ENCODE data around the gene CCDC73.

CCDC73 gene

GRCh38 chr11:32833921-32834320, 39.5 kb upstream of the CCDC73 start:
- no peak overlapping the region for H3K27ac Mint-ChIP-seq
- no peak overlapping the region for H3K4me3 Mint-ChIP-seq
- no peaks in the 10 kb centered on the region for H3K9me3 Mint-ChIP-seq
- no peak for DNase-seq
- H3K4me1 Mint-ChIP-seq: peaks cover 6% of the 10 kb centered on the region
- no peaks in the 10 kb centered on the region for H3K36me3 Mint-ChIP-seq (ENCODE audit: low read depth)
- no peak for TF ChIP-seq CTCF (IDR thresholded peaks at IDR 0.05)
- peaks cover 53% of the 10 kb centered on the region for H3K27me3 Mint-ChIP-seq (ENCODE audit: low read depth, poor library complexity)

GRCh38 chr11:32831221-32831620, 36.8 kb upstream of the CCDC73 start:
- H3K4me1 Mint-ChIP-seq: peaks cover 6% of the 10 kb centered on the region
- no peak overlapping the region for H3K27ac Mint-ChIP-seq
- no peak for DNase-seq
- H3K27me3 Mint-ChIP-seq (ENCODE audit: low read depth, poor library complexity): peaks cover 74% of the 10 kb centered on the region
- no peaks in the 10 kb centered on the region for H3K9me3 Mint-ChIP-seq
- no peak overlapping the region for H3K4me3 Mint-ChIP-seq
- H3K36me3 Mint-ChIP-seq (ENCODE audit: low read depth): no peaks in the 10 kb centered on the region
- TF ChIP-seq CTCF (IDR thresholded peaks at IDR 0.05): no peak

- Mint-ChIP-seq H3K36me3 (ENCODE audit: low read depth) (no peaks in the 10 kb centered on the region), H3K27me3 (ENCODE audit: low read depth, poor library complexity) (peaks cover 74% of the 10 kb centered on the region), H3K27ac (no peak overlapping the region), H3K4me1 (peaks cover 6% of the 10 kb centered on the region), H3K9me3 (no peaks in the 10 kb centered on the region), H3K4me3 (peak overlapping the region; percentile 57)
- DNase-seq: no peak
- no peak for TF ChIP-seq CTCF (IDR thresholded peaks at IDR 0.05)
These were observed 36.3 kb upstream of the CCDC73 start for GRCh38 chr11:32830796-32831195.

- H3K27ac Mint-ChIP-seq: no peak overlapping the region
- no peaks in the 10 kb centered on the region for H3K9me3 Mint-ChIP-seq
- no peaks in the 10 kb centered on the region for H3K36me3 Mint-ChIP-seq (ENCODE audit: low read depth)
- DNase-seq: no peak
- no peak for TF ChIP-seq CTCF (IDR thresholded peaks at IDR 0.05)
- peaks cover 6% of the 10 kb centered on the region for H3K4me1 Mint-ChIP-seq
- H3K27me3 Mint-ChIP-seq (ENCODE audit: low read depth, poor library complexity): peaks cover 74% of the 10 kb centered on the region
- peak overlapping the region; percentile 57 for H3K4me3 Mint-ChIP-seq
These were observed 35.9 kb upstream of the CCDC73 start for GRCh38 chr11:32830413-32830738.

- Mint-ChIP-seq H3K27me3 (ENCODE audit: low read depth, poor library complexity) (peaks cover 73% of the 10 kb centered on the region), H3K27ac (no peak within 1 kb of the TSS)
These were observed 35.4 kb upstream of the CCDC73 start, which contains the start of gene PRRG4 for GRCh38 chr11:32829680-32830412. PRRG4 (plus strand) TSS chr11:32829927; CDS start chr11:32830530, 603 bp downstream.

More at GRCh38 chr11:32829680-32830412, 35.4 kb upstream of the CCDC73 start, which contains the start of gene PRRG4:
- no peak for TF ChIP-seq CTCF (IDR thresholded peaks at IDR 0.05)
- Mint-ChIP-seq H3K4me3 (peak within 1 kb of the TSS; percentile 82), H3K4me1 (peaks cover 6% of the 10 kb centered on the region), H3K36me3 (ENCODE audit: low read depth) (no peaks in the 10 kb centered on the region), H3K9me3 (no peaks in the 10 kb centered on the region)
- peak; percentile 68 for DNase-seq
